K562 (cell line): ENCODE data around the gene CENPP. TPM values are rescaled to one million over a fixed set of nuclear protein-coding genes. Genes with fewer than 3 reads are reported as not detected.

ENCODE experiments used
- CEBPG ChIP-seq, 3 experiments: fragments of 200-800 bp in 1 of 3; sonication (Bioruptor generic) in 1 of 3; sonication (generic) in 1 of 3; formaldehyde crosslinking in 1 of 3; IDR thresholded peaks in 2 of 3; conservative IDR thresholded peaks in 1 of 3; 2 replicates each; pipeline versions ENCODE4 v1.6.1 to v1.8.0; 2016 to 2022; ENCODE audit warnings: missing compliant biosample characterization in 2 of 3, missing genetic modification characterization in 2 of 3, mild to moderate bottlenecking in 1 of 3, missing genetic modification reagents in 1 of 3
- GATAD2A ChIP-seq: fragments of 450-650 bp; IDR thresholded peaks from 2 replicates; pipeline ENCODE4 v1.6.1; 2017
- KDM1A ChIP-seq, 2 experiments: fragments of 450-650 bp; IDR thresholded peaks; 2 replicates each; pipeline ENCODE4 v1.6.1; 2016; ENCODE audit warnings: mild to moderate bottlenecking in 2 of 2
- KDM4B ChIP-seq, 2 experiments: fragments of 450-650 bp in 1 of 2; sonication (generic) in 1 of 2; IDR thresholded peaks; 2 replicates each; pipeline ENCODE4 v1.6.1; 2016 to 2017; ENCODE audit warnings: borderline replicate concordance in 2 of 2, antibody characterized with exemption in 1 of 2, low read depth in 1 of 2, mild to moderate bottlenecking in 1 of 2
- NCOR1 ChIP-seq: fragments of 450-650 bp; IDR thresholded peaks from 2 replicates; pipeline ENCODE4 v1.6.1; 2016; ENCODE audit warnings: mild to moderate bottlenecking, moderate library complexity
- PHB ChIP-seq: fragments of 250-450 bp; sonication (Bioruptor Pico); IDR thresholded peaks from 2 replicates; pipeline ENCODE4 v1.5.0; 2021
- SNRNP70 ChIP-seq: fragments of 200-400 bp; formaldehyde crosslinking; optimal IDR thresholded peaks from 2 replicates; pipeline ENCODE3; 2017; ENCODE audit warnings: low read depth, low read length
- TRIM28 ChIP-seq: fragments of 450-650 bp; IDR thresholded peaks from 2 replicates; pipeline ENCODE4 v1.6.1; 2017
- XRCC4 ChIP-seq: IDR thresholded peaks from one replicate; pipeline ENCODE4 v1.6.1; 2011; ENCODE audit not compliant: insufficient read depth, insufficient read length; ENCODE audit errors: extremely low read depth
- ZBTB8A ChIP-seq: fragments of 450-650 bp; IDR thresholded peaks from 2 replicates; pipeline ENCODE4 v1.6.1; 2018; ENCODE audit warnings: mild to moderate bottlenecking, moderate library complexity; ENCODE audit not compliant: partially characterized antibody
- ZNF165 ChIP-seq: fragments of 250-450 bp; sonication (Bioruptor Pico); IDR thresholded peaks from 2 replicates; pipeline ENCODE4 v1.4.0; 2020; ENCODE audit warnings: borderline replicate concordance
- ZNF224 ChIP-seq: sonication (generic); formaldehyde crosslinking; IDR thresholded peaks from 2 replicates; pipeline ENCODE4 v1.8.0; 2022; ENCODE audit warnings: mild to moderate bottlenecking, missing genetic modification reagents
- ZNF354B ChIP-seq: fragments of 250-450 bp; sonication (Bioruptor Pico); IDR thresholded peaks from 2 replicates; pipeline ENCODE4 v1.4.0; 2020
- ZNF589 ChIP-seq: fragments of 200-800 bp; sonication (Bioruptor generic); IDR thresholded peaks from 2 replicates; pipeline ENCODE4 v1.6.1; 2016; ENCODE audit warnings: low read depth, missing genetic modification characterization, missing compliant biosample characterization
- polyA plus RNA-seq, 8 experiments: library from polyadenylated mRNA; depleted of rRNA in 4 of 8; stranded (reverse) in 5 of 8; unstranded in 3 of 8; fragments of >200 nt; fragmentation: Nextera tagmentation in 2 of 8; fragmentation: Illumina TruSeq in 1 of 8; extraction: Ambion mirVana in 2 of 8; extraction: Trizol in 1 of 8; gene quantifications; 2 replicates each; pipeline versions ENCODE4 v1.2.1 to v1.2.3, GENCODE V29; 2011 to 2014; ENCODE audit warnings: inconsistent platforms in 1 of 8, missing spikeins in 1 of 8
- total RNA-seq, 7 experiments: library from RNA; depleted of rRNA in 6 of 7; stranded (reverse); fragments of >200 nt in 6 of 7; fragmentation: Illumina TruSeq in 2 of 7; extraction: Trizol in 2 of 7; gene quantifications; 2 replicates each; pipeline versions ENCODE4 v1.2.1 to v1.2.3, GENCODE V29; 2011 to 2021; ENCODE audit warnings: low replicate concordance in 1 of 7
- TF ChIP-seq, protein P1 (sequence below): fragments of 250-450 bp; sonication (Bioruptor Pico); IDR thresholded peaks from 2 replicates; pipeline ENCODE4 v1.5.0; 2020; ENCODE audit warnings: mild to moderate bottlenecking, borderline replicate concordance
- TF ChIP-seq, protein P2 (sequence below): fragments of 450-650 bp; formaldehyde crosslinking; IDR thresholded peaks from 2 replicates; pipeline ENCODE4 v1.4.0; 2020; ENCODE audit warnings: mild to moderate bottlenecking, mixed read lengths
- TF ChIP-seq, protein P3 (sequence below): sonication (generic); formaldehyde crosslinking; IDR thresholded peaks from 2 replicates; pipeline ENCODE4 v1.8.1; 2023; ENCODE audit warnings: missing genetic modification reagents, mild to moderate bottlenecking, borderline replicate concordance

The CENPP gene
- total and polyA plus RNA-seq, 9 of the 15 experiments (the other 6 are each of a cell fraction or from before 2014, with no cell fraction given), result 8.0 to 28.5 (median 17.9) TPM

DNA sequence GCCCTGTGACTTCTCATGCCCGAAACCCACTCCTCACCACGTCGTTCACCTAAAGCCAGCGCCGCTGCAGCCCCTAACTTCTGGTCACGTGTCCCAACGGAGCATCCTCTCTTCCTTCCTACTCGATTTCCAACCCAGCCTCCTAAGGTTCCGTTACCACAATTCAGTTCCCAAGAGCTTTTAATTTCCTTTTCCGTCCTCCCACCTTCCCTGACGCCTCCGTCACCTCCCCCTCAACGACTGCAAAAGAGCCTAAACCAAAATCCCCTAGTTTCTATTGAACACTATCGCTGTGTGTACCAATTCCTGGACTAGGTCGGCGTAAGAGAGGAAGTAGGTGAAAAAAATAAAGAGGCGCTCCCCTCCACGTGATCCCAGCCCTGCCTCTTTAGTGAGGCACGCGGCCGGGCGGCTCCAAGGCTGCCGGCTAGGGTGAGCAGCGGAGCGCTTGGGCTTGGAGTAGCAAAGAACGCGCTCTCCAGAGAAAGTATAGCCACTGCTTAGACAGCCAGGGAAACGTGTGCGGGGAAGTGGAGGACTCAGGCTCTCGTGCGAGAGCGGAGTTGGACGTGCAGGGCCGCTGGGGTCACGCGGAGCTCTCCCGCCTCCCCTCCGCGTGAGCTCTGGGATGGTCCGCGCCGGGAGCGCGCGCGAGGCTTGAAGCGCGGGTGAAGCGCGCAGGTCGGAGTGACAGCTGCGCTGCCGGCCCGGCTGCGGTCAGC is at the start of gene CENPP, which contains the start of gene NOL8 (continued):
- TF ChIP-seq CEBPG (CRISPR knock-in tag; IDR thresholded peaks at IDR 0.05) (no peak), CEBPG (tag; conservative IDR thresholded peaks at IDR 0.05 in 1 of 2, IDR thresholded peaks at IDR 0.05 in 1 of 2) (no peak), KDM1A (IDR thresholded peaks at IDR 0.05) (no peak), ZNF354B (CRISPR knock-in tag) (no peak; the same call in 1 of the 2 replicates), TRIM28 (peak; percentile 77; the same call in 1 of the 2 replicates), ZNF165 (no peak), GATAD2A (no peak), XRCC4 (no peak), SNRNP70 (no peak), ZNF224 (CRISPR knock-in tag) (no peak), KDM4B (IDR thresholded peaks at IDR 0.05; ENCODE audit: borderline replicate concordance in 2 of 2, low read depth in 1 of 2) (peak in 1 of 2 experiments; percentile 90; a peak in 2 of 4 replicates), NCOR1 (peak; percentile 56), ZBTB8A (no peak), ZNF589 (CRISPR knock-in tag) (no peak), PHB (CRISPR knock-in tag) (no peak)
- TF ChIP-seq, protein P1, sequence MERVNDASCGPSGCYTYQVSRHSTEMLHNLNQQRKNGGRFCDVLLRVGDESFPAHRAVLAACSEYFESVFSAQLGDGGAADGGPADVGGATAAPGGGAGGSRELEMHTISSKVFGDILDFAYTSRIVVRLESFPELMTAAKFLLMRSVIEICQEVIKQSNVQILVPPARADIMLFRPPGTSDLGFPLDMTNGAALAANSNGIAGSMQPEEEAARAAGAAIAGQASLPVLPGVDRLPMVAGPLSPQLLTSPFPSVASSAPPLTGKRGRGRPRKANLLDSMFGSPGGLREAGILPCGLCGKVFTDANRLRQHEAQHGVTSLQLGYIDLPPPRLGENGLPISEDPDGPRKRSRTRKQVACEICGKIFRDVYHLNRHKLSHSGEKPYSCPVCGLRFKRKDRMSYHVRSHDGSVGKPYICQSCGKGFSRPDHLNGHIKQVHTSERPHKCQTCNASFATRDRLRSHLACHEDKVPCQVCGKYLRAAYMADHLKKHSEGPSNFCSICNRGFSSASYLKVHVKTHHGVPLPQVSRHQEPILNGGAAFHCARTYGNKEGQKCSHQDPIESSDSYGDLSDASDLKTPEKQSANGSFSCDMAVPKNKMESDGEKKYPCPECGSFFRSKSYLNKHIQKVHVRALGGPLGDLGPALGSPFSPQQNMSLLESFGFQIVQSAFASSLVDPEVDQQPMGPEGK (CRISPR knock-in tag), result no peak
- TF ChIP-seq, protein P2, sequence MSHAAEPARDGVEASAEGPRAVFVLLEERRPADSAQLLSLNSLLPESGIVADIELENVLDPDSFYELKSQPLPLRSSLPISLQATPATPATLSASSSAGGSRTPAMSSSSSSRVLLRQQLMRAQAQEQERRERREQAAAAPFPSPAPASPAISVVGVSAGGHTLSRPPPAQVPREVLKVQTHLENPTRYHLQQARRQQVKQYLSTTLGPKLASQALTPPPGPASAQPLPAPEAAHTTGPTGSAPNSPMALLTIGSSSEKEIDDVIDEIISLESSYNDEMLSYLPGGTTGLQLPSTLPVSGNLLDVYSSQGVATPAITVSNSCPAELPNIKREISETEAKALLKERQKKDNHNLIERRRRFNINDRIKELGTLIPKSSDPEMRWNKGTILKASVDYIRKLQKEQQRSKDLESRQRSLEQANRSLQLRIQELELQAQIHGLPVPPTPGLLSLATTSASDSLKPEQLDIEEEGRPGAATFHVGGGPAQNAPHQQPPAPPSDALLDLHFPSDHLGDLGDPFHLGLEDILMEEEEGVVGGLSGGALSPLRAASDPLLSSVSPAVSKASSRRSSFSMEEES, result peak; percentile 94
- TF ChIP-seq, protein P3, sequence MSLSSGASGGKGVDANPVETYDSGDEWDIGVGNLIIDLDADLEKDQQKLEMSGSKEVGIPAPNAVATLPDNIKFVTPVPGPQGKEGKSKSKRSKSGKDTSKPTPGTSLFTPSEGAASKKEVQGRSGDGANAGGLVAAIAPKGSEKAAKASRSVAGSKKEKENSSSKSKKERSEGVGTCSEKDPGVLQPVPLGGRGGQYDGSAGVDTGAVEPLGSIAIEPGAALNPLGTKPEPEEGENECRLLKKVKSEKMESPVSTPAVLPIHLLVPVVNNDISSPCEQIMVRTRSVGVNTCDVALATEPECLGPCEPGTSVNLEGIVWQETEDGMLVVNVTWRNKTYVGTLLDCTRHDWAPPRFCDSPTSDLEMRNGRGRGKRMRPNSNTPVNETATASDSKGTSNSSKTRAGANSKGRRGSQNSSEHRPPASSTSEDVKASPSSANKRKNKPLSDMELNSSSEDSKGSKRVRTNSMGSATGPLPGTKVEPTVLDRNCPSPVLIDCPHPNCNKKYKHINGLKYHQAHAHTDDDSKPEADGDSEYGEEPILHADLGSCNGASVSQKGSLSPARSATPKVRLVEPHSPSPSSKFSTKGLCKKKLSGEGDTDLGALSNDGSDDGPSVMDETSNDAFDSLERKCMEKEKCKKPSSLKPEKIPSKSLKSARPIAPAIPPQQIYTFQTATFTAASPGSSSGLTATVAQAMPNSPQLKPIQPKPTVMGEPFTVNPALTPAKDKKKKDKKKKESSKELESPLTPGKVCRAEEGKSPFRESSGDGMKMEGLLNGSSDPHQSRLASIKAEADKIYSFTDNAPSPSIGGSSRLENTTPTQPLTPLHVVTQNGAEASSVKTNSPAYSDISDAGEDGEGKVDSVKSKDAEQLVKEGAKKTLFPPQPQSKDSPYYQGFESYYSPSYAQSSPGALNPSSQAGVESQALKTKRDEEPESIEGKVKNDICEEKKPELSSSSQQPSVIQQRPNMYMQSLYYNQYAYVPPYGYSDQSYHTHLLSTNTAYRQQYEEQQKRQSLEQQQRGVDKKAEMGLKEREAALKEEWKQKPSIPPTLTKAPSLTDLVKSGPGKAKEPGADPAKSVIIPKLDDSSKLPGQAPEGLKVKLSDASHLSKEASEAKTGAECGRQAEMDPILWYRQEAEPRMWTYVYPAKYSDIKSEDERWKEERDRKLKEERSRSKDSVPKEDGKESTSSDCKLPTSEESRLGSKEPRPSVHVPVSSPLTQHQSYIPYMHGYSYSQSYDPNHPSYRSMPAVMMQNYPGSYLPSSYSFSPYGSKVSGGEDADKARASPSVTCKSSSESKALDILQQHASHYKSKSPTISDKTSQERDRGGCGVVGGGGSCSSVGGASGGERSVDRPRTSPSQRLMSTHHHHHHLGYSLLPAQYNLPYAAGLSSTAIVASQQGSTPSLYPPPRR (CRISPR knock-in tag), result 0 out of 2 replicates have a peak, but pooled peaks have one; percentile 39
